Measurements from ENCODE around the gene KCNJ6. TPM values are rescaled to one million over a fixed set of nuclear protein-coding genes. Genes with fewer than 3 reads are reported as not detected.

The KCNJ6 gene
- total RNA-seq, 1 donor from 2014 or later: not detected

GRCh38 chr21:37759777-37760176 is 156.5 kb downstream of the KCNJ6 start:
- intact Hi-C loops (cut with DNase I): no loop called here
- TF ChIP-seq POLR2A (IDR thresholded peaks at IDR 0.05): no peak
- no peak for TF ChIP-seq POLR2AphosphoS5 (IDR thresholded peaks at IDR 0.05; ENCODE audit: insufficient read depth in 1 of 2, low read depth in 1 of 2)
- no peak for TF ChIP-seq CTCF (IDR thresholded peaks at IDR 0.05)
- Histone ChIP-seq H3K27me3 (no peaks in the 10 kb centered on the region), H3K4me3 (no peak overlapping the region), H3K27ac (no peak overlapping the region), H3K4me1 (peaks cover 10% of the 10 kb centered on the region), H3K36me3 (no peaks in the 10 kb centered on the region), H3K9me3 (no peaks in the 10 kb centered on the region)
- DNase-seq (ENCODE audit: extremely low spot score in 2 of 2): no peak

GRCh38 chr21:37758982-37759381 is 157.3 kb downstream of the KCNJ6 start:
- Histone ChIP-seq H3K36me3 (no peaks in the 10 kb centered on the region), H3K9me3 (no peaks in the 10 kb centered on the region), H3K4me1 (peaks cover 10% of the 10 kb centered on the region), H3K27ac (no peak overlapping the region), H3K27me3 (no peaks in the 10 kb centered on the region), H3K4me3 (no peak overlapping the region)
- intact Hi-C loops (cut with DNase I): no loop called here
- no peak for DNase-seq (ENCODE audit: extremely low spot score in 2 of 2)
- no peak for TF ChIP-seq POLR2A (IDR thresholded peaks at IDR 0.05)
- TF ChIP-seq POLR2AphosphoS5 (IDR thresholded peaks at IDR 0.05; ENCODE audit: insufficient read depth in 1 of 2, low read depth in 1 of 2): no peak
- no peak for TF ChIP-seq CTCF (IDR thresholded peaks at IDR 0.05)

GRCh38 chr21:37757606-37758376 is 158.5 kb downstream of the KCNJ6 start:
- intact Hi-C loops (cut with DNase I): no loop called here
- H3K36me3 ChIP-seq: no peaks in the 10 kb centered on the region
- no peak for TF ChIP-seq CTCF (IDR thresholded peaks at IDR 0.05)
- TF ChIP-seq POLR2A (IDR thresholded peaks at IDR 0.05): no peak
- no peak for TF ChIP-seq POLR2AphosphoS5 (IDR thresholded peaks at IDR 0.05; ENCODE audit: insufficient read depth in 1 of 2, low read depth in 1 of 2)
- H3K4me3 ChIP-seq: no peak overlapping the region
- H3K9me3 ChIP-seq: no peaks in the 10 kb centered on the region
- no peak overlapping the region for H3K27ac ChIP-seq
- no peaks in the 10 kb centered on the region for H3K4me1 ChIP-seq
- no peak for DNase-seq (ENCODE audit: extremely low spot score in 2 of 2)
- no peaks in the 10 kb centered on the region for H3K27me3 ChIP-seq

- Histone ChIP-seq H3K4me1 (no peaks in the 10 kb centered on the region), H3K27me3 (no peaks in the 10 kb centered on the region), H3K27ac (no peak overlapping the region), H3K36me3 (no peaks in the 10 kb centered on the region), H3K4me3 (no peak overlapping the region), H3K9me3 (no peaks in the 10 kb centered on the region)
- intact Hi-C loops (cut with DNase I): no loop called here
- TF ChIP-seq POLR2A (IDR thresholded peaks at IDR 0.05) (no peak), POLR2AphosphoS5 (IDR thresholded peaks at IDR 0.05; ENCODE audit: insufficient read depth in 1 of 2, low read depth in 1 of 2) (no peak), CTCF (IDR thresholded peaks at IDR 0.05) (no peak)
- no peak for DNase-seq (ENCODE audit: extremely low spot score in 2 of 2)
Observed at GRCh38 chr21:37753122-37753599, 163.1 kb downstream of the KCNJ6 start.

- Histone ChIP-seq H3K27ac (no peak overlapping the region), H3K4me3 (no peak overlapping the region), H3K36me3 (no peaks in the 10 kb centered on the region), H3K9me3 (no peaks in the 10 kb centered on the region), H3K27me3 (no peaks in the 10 kb centered on the region), H3K4me1 (no peaks in the 10 kb centered on the region)
- no peak for DNase-seq (ENCODE audit: extremely low spot score in 2 of 2)
- TF ChIP-seq POLR2A (IDR thresholded peaks at IDR 0.05): no peak
- no peak for TF ChIP-seq POLR2AphosphoS5 (IDR thresholded peaks at IDR 0.05; ENCODE audit: insufficient read depth in 1 of 2, low read depth in 1 of 2)
- no peak for TF ChIP-seq CTCF (IDR thresholded peaks at IDR 0.05)
- intact Hi-C loops (cut with DNase I): no loop called here
Observed at GRCh38 chr21:37751268-37751975, 164.8 kb downstream of the KCNJ6 start.
